Neural cell (in vitro differentiated cells): Measurements from ENCODE around the gene LIN54. TPM values are rescaled to one million over a fixed set of nuclear protein-coding genes. Genes with fewer than 3 reads are reported as not detected.
"Not testable (repeated sequence)": the region's sequence is repeated elsewhere in the genome, so short reads cannot be mapped to it uniquely, and the experiment has no call there.

Experiments used
- H2AFZ ChIP-seq: fragments of 200-600, 300-800 bp; sonication (generic), shearing (Covaris generic); 2 replicates; pipeline ENCODE4 v1.6.0; 2014; ENCODE audit warnings: low read depth, mild to moderate bottlenecking, antibody characterized with exemption, low read length, moderate library complexity
- H3F3A ChIP-seq: fragments of 200-600 bp; shearing (Covaris generic); 2 replicates; pipeline ENCODE4 v1.6.1; 2016; ENCODE audit warnings: mild to moderate bottlenecking, moderate library complexity, mixed read lengths, antibody characterized with exemption, low read length; ENCODE audit not compliant: insufficient read depth, poor library complexity, severe bottlenecking
- H3K27ac ChIP-seq: fragments of 200-600, 300-800 bp; sonication (generic), shearing (Covaris generic); 2 replicates; pipeline ENCODE4 v1.5.1; 2014; ENCODE audit warnings: mild to moderate bottlenecking, low read length, moderate library complexity
- H3K27me3 ChIP-seq: fragments of 300-800, 200-600 bp; sonication (generic), shearing (Covaris generic); 2 replicates; pipeline ENCODE4 v1.6.0; 2014; ENCODE audit warnings: mild to moderate bottlenecking, low read depth, low read length, moderate library complexity; ENCODE audit not compliant: insufficient read depth
- H3K36me3 ChIP-seq: fragments of 300-800, 200-600 bp; sonication (generic), shearing (Covaris generic); 2 replicates; pipeline ENCODE4 v1.5.1; 2014; ENCODE audit warnings: mild to moderate bottlenecking, antibody characterized with exemption, low read length, moderate library complexity; ENCODE audit not compliant: insufficient read depth
- H3K4me2 ChIP-seq: fragments of 300-800, 200-600 bp; sonication (generic), shearing (Covaris generic); 2 replicates; pipeline ENCODE4 v1.6.0; 2014; ENCODE audit warnings: mild to moderate bottlenecking, low read length
- H3K4me3 ChIP-seq: fragments of 300-800, 200-600 bp; sonication (generic), shearing (Covaris generic); 2 replicates; pipeline ENCODE4 v1.5.1; 2014; ENCODE audit warnings: mild to moderate bottlenecking, low read length, moderate library complexity
- H3K79me2 ChIP-seq: fragments of 200-600 bp; shearing (Covaris generic); replicated peaks from 2 replicates; pipeline ENCODE4 v1.6.0; 2014; ENCODE audit warnings: mild to moderate bottlenecking, low read length, moderate library complexity; ENCODE audit not compliant: insufficient read depth
- H3K9ac ChIP-seq: fragments of 300-800, 200-600 bp; sonication (generic), shearing (Covaris generic); 2 replicates; pipeline ENCODE4 v1.6.1; 2016; ENCODE audit warnings: mild to moderate bottlenecking, low read length, mixed read lengths
- H3K9me2 ChIP-seq: fragments of 200-600 bp; shearing (Covaris generic); 2 replicates; pipeline ENCODE4 v1.6.1; 2016; ENCODE audit warnings: mild to moderate bottlenecking, low read length, mixed read lengths; ENCODE audit not compliant: insufficient read depth
- H3K9me3 ChIP-seq: fragments of 200-600, 300-800 bp; sonication (generic), shearing (Covaris generic); 2 replicates; pipeline ENCODE4 v1.6.1; 2016; ENCODE audit warnings: mild to moderate bottlenecking, mixed run types, low read length, moderate library complexity, mixed read lengths
- H4K20me1 ChIP-seq: fragments of 200-600 bp; shearing (Covaris generic); 2 replicates; pipeline ENCODE4 v1.6.1; 2016; ENCODE audit warnings: mild to moderate bottlenecking, mixed run types; ENCODE audit not compliant: insufficient read depth
- CTCF ChIP-seq: fragments of 450-650 bp; IDR thresholded peaks from 2 replicates; pipeline ENCODE4 v1.5.1; 2014; ENCODE audit warnings: antibody characterized with exemption, mild to moderate bottlenecking, moderate library complexity; ENCODE audit not compliant: poor library complexity, severe bottlenecking
- EP300 ChIP-seq: fragments of 450-650 bp; conservative IDR thresholded peaks from 2 replicates; pipeline ENCODE4 v1.6.1; 2014; ENCODE audit warnings: antibody characterized with exemption, mild to moderate bottlenecking, moderate library complexity; ENCODE audit not compliant: poor library complexity, severe bottlenecking
- EZH2 ChIP-seq: fragments of 200-600, 300-800 bp; shearing (Covaris generic), sonication (generic); IDR thresholded peaks from 2 replicates; pipeline ENCODE4 v1.6.1; 2014; ENCODE audit warnings: antibody characterized with exemption, low read length, borderline replicate concordance, mild to moderate bottlenecking; ENCODE audit not compliant: insufficient read depth, poor library complexity, severe bottlenecking
- MXI1 ChIP-seq: fragments of 450-650 bp; conservative IDR thresholded peaks from 2 replicates; pipeline ENCODE4 v1.6.1; 2014; ENCODE audit warnings: antibody characterized with exemption, mild to moderate bottlenecking; ENCODE audit not compliant: poor library complexity, severe bottlenecking
- POLR2AphosphoS5 ChIP-seq: IDR thresholded peaks from 2 replicates; pipeline ENCODE4 v1.6.1; 2012
- RAD21 ChIP-seq: fragments of 450-650 bp; conservative IDR thresholded peaks from 2 replicates; pipeline ENCODE4 v1.6.1; 2014; ENCODE audit warnings: antibody characterized with exemption, mild to moderate bottlenecking, moderate library complexity
- REST ChIP-seq: IDR thresholded peaks from 2 replicates; pipeline ENCODE4 v1.6.1; 2012; ENCODE audit warnings: borderline replicate concordance
- SMC3 ChIP-seq: fragments of 450-650 bp; conservative IDR thresholded peaks from 2 replicates; pipeline ENCODE4 v1.6.1; 2014; ENCODE audit warnings: antibody characterized with exemption, mild to moderate bottlenecking, moderate library complexity; ENCODE audit not compliant: poor library complexity
- TAF1 ChIP-seq: IDR thresholded peaks from 2 replicates; pipeline ENCODE4 v1.6.1; 2012; ENCODE audit warnings: low read depth
- polyA plus RNA-seq: library from polyadenylated mRNA; depleted of rRNA; stranded (reverse); fragments of >200 nt; gene quantifications from 2 replicates; pipeline ENCODE4 v1.2.3, GENCODE V29; 2014

The LIN54 gene
- polyA plus RNA-seq, 1 donor from 2014 or later: 7.3 TPM

- not testable (repeated sequence) for H2AFZ ChIP-seq, H3F3A ChIP-seq, H3K27me3 ChIP-seq, H3K9ac ChIP-seq, H3K4me3 ChIP-seq, H3K9me2 ChIP-seq, H3K4me2 ChIP-seq, H3K27ac ChIP-seq, H3K9me3 ChIP-seq, H4K20me1 ChIP-seq, H3K36me3 ChIP-seq
- H3K79me2 ChIP-seq: peaks cover 34% of the 10 kb centered on the region
Observed at GRCh38 chr4:83003044-83003791, 7.4 kb downstream of the LIN54 start.

- Histone ChIP-seq H3K4me2 (no peak overlapping the region), H3K27me3 (no peaks in the 10 kb centered on the region), H3K36me3 (no peaks in the 10 kb centered on the region), H3K4me3 (no peak overlapping the region), H3K9ac (no peak overlapping the region), H3K9me2 (no peaks in the 10 kb centered on the region), H3K9me3 (no peaks in the 10 kb centered on the region), H2AFZ (no peak overlapping the region), H3F3A (no peaks in the 10 kb centered on the region), H4K20me1 (no peaks in the 10 kb centered on the region), H3K27ac (no peak overlapping the region), H3K79me2 (peaks cover 25% of the 10 kb centered on the region)
- no peak for TF ChIP-seq TAF1
- no peak for TF ChIP-seq REST
- TF ChIP-seq EZH2: no peak
Observed at GRCh38 chr4:83002329-83002728, 8.3 kb downstream of the LIN54 start.

GRCh38 chr4:82998898-82999297 lies 11.7 kb downstream of the LIN54 start:
- no peak overlapping the region for H3K4me2 ChIP-seq
- H4K20me1 ChIP-seq: no peaks in the 10 kb centered on the region
- H3K27me3 ChIP-seq: no peaks in the 10 kb centered on the region
- no peak overlapping the region for H3K4me3 ChIP-seq
- H3K79me2 ChIP-seq: no peaks in the 10 kb centered on the region
- no peak overlapping the region for H3K27ac ChIP-seq
- H2AFZ ChIP-seq: no peak overlapping the region
- H3K9ac ChIP-seq: no peak overlapping the region
- H3K9me3 ChIP-seq: no peaks in the 10 kb centered on the region
- no peaks in the 10 kb centered on the region for H3F3A ChIP-seq
- H3K36me3 ChIP-seq: no peaks in the 10 kb centered on the region
- H3K9me2 ChIP-seq: no peaks in the 10 kb centered on the region
- TF ChIP-seq EZH2 (no peak), EP300 (no peak)

GRCh38 chr4:82994834-82995233 lies 15.8 kb downstream of the LIN54 start:
- TF ChIP-seq MXI1 (no peak), TAF1 (no peak), SMC3 (no peak), RAD21 (no peak), EP300 (no peak), EZH2 (no peak), POLR2AphosphoS5 (no peak), CTCF (no peak), REST (no peak)
- no peaks in the 10 kb centered on the region for H4K20me1 ChIP-seq
- H3K9me2 ChIP-seq: no peaks in the 10 kb centered on the region
- no peaks in the 10 kb centered on the region for H3K36me3 ChIP-seq
- H3F3A ChIP-seq: no peaks in the 10 kb centered on the region
- H3K4me2 ChIP-seq: no peak overlapping the region
- no peaks in the 10 kb centered on the region for H3K9me3 ChIP-seq
- H3K79me2 ChIP-seq: no peaks in the 10 kb centered on the region
- no peak overlapping the region for H3K9ac ChIP-seq
- no peaks in the 10 kb centered on the region for H3K27me3 ChIP-seq
- H2AFZ ChIP-seq: no peak overlapping the region
- no peak overlapping the region for H3K4me3 ChIP-seq
- no peak overlapping the region for H3K27ac ChIP-seq
